Measurements from ENCODE around the gene OR2V2.
"Not testable (repeated sequence)": the region's sequence is repeated elsewhere in the genome, so short reads cannot be mapped to it uniquely, and the experiment has no call there.

DNA sequence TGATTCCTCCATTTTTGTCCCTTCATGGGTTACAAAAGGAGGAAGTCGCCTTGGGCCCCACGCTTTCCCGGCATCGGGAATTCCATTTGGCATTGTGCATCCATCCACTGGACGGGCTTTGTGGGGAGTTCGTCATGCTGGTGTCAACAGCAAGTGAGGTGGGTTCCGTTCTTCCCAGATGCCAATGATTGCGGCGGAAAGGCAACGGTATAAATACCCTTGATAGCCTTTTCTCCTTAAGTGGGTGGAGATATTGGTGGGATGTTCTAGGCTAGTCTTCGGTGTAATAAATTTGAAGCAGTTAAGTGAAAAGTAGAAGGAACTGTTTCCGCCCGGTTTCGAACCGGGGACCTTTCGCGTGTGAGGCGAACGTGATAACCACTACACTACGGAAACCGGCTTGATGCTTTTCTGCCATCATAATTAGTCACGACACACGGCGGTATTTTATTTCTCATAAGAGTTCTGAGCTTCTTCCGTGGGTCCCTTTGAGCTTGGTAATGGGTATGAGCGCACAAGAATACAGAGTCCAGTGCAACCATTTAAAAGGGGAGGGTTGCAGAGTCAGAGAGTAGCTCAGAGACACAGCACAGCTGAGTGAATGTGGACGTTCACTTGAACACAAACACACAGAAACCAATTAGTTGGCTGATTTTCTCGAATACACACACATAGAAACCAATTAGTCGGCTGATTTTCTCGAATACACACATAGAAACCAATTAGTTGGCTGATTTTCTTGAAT lies 45.3 kb upstream of the OR2V2 start:
- TF ChIP-seq, protein P1, sequence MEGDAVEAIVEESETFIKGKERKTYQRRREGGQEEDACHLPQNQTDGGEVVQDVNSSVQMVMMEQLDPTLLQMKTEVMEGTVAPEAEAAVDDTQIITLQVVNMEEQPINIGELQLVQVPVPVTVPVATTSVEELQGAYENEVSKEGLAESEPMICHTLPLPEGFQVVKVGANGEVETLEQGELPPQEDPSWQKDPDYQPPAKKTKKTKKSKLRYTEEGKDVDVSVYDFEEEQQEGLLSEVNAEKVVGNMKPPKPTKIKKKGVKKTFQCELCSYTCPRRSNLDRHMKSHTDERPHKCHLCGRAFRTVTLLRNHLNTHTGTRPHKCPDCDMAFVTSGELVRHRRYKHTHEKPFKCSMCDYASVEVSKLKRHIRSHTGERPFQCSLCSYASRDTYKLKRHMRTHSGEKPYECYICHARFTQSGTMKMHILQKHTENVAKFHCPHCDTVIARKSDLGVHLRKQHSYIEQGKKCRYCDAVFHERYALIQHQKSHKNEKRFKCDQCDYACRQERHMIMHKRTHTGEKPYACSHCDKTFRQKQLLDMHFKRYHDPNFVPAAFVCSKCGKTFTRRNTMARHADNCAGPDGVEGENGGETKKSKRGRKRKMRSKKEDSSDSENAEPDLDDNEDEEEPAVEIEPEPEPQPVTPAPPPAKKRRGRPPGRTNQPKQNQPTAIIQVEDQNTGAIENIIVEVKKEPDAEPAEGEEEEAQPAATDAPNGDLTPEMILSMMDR (IDR thresholded peaks at IDR 0.05; ENCODE audit: extremely low read depth in 1 of 2, insufficient read depth in 1 of 2, low read depth in 1 of 2, low read length in 2 of 2) = not testable (repeated sequence)
- TF ChIP-seq POLR2AphosphoS5 (IDR thresholded peaks at IDR 0.05; ENCODE audit: insufficient read depth, low read depth, low read length); POLR2A (IDR thresholded peaks at IDR 0.05; ENCODE audit: low read depth, low read length); EZH2 (IDR thresholded peaks at IDR 0.05; ENCODE audit: borderline replicate concordance, low read depth, low read length, severe bottlenecking): not testable (repeated sequence)
- TF ChIP-seq, protein P2, sequence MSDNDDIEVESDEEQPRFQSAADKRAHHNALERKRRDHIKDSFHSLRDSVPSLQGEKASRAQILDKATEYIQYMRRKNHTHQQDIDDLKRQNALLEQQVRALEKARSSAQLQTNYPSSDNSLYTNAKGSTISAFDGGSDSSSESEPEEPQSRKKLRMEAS (IDR thresholded peaks at IDR 0.05; ENCODE audit: insufficient read depth, insufficient read length) = not testable (repeated sequence)

Data from endothelial cell of umbilical vein (primary cell).